ENCODE data around the gene PYGM. TPM values are rescaled to one million over a fixed set of nuclear protein-coding genes. Genes with fewer than 3 reads are reported as not detected.
"Not testable (repeated sequence)": the region's sequence is repeated elsewhere in the genome, so short reads cannot be mapped to it uniquely, and the experiment has no call there.

The PYGM gene
- total and polyA plus RNA-seq, 10 donors = 1.7 to 7.2 (median 4.2) TPM

DNA sequence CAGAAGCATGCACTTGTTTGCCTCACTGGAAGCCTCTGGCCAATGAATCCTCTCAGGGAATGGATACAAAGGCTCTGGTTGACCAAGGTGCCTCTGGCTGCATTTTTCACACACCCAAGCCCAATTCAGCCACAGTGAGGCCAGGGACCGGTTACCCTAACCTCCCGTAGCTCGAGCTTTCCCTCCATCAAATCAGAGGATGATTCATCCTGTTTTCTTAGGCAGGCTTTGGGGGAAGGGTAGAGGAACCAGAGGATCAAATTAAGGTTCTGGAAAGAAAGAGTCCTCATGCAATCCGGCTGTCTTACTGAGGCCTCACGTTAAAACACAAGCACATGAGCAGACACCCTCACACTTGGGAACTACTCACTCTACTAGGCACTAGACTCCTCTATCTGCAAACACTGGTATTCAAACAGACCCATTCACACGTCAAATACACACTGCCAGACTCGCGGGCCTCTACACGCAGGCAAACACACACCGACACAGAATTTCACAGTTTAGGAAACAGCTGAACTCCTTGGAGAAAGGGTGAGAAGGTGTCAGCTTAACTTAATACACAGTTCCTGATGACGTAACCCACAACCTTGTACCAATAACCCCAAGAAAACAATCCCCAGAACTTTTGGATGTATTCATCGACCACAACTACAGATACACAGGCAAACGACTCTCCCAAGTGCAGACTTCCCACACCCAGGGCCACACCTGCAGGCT, 49.2 kb downstream of the PYGM start:
- TF ChIP-seq, protein P1, sequence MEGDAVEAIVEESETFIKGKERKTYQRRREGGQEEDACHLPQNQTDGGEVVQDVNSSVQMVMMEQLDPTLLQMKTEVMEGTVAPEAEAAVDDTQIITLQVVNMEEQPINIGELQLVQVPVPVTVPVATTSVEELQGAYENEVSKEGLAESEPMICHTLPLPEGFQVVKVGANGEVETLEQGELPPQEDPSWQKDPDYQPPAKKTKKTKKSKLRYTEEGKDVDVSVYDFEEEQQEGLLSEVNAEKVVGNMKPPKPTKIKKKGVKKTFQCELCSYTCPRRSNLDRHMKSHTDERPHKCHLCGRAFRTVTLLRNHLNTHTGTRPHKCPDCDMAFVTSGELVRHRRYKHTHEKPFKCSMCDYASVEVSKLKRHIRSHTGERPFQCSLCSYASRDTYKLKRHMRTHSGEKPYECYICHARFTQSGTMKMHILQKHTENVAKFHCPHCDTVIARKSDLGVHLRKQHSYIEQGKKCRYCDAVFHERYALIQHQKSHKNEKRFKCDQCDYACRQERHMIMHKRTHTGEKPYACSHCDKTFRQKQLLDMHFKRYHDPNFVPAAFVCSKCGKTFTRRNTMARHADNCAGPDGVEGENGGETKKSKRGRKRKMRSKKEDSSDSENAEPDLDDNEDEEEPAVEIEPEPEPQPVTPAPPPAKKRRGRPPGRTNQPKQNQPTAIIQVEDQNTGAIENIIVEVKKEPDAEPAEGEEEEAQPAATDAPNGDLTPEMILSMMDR (IDR thresholded peaks at IDR 0.05 in 8 of 11, conservative IDR thresholded peaks at IDR 0.05 in 3 of 11) = no peak
- TF ChIP-seq POLR2A (IDR thresholded peaks at IDR 0.05) (no peak), POLR2AphosphoS5 (IDR thresholded peaks at IDR 0.05) (no peak)
- intact Hi-C loops (cut with DNase I; ENCODE audit: low total_unique reads) = no loop called here
- H3K27ac ChIP-seq = no peak overlapping the region
- DNase-seq = no peak
- peaks cover 3 to 37% (median 22%) of the 10 kb centered on the region in 6 donors for H3K4me1 ChIP-seq
- no peaks in the 10 kb centered on the region for H3K9me3 ChIP-seq
- H3K36me3 ChIP-seq = no peaks in the 10 kb centered on the region
- peaks cover 4 to 91% (median 66%) of the 10 kb centered on the region in 7 donors for H3K27me3 ChIP-seq (replicated peaks in 1 of 7)
- 50 to 63% (median 52%) methylated on average over 12 to 13 of the region's 13 CpGs for WGBS, 5 donors
- no peak overlapping the region for H3K4me3 ChIP-seq

DNA sequence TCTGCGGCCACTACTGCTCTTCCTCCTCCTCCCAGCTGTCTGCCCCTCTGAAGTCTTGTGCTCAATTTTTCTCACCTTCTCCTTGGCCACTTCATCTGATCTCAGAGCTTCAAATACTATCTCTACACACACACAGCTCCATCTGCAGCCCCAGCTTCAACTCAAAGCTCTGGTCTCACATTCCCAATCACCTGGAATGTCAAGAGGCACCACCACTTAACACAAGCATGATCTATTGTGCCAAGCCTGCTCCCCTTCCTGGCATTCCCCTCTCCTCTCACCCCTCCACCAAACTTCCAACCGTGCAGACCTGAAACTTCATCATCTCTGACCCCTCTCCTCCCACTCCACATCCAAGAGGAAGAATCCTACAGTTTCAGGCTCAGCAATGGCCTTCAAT, 54.3 kb downstream of the PYGM start:
- TF ChIP-seq, protein P1 (IDR thresholded peaks at IDR 0.05 in 8 of 11, conservative IDR thresholded peaks at IDR 0.05 in 3 of 11) = no peak
- TF ChIP-seq POLR2A (IDR thresholded peaks at IDR 0.05) (no peak), POLR2AphosphoS5 (IDR thresholded peaks at IDR 0.05) (no peak)
- Histone ChIP-seq H3K27me3 (replicated peaks in 1 of 7) (peaks cover 0 to 69% (median 17%) of the 10 kb centered on the region in 7 donors), H3K27ac (no peak overlapping the region), H3K9me3 (no peaks in the 10 kb centered on the region), H3K36me3 (no peaks in the 10 kb centered on the region), H3K4me3 (no peak overlapping the region), H3K4me1 (no peaks in the 10 kb centered on the region)
- 34 to 78% (median 68%) methylated on average over 2 of the region's 2 CpGs for WGBS, 5 donors
- intact Hi-C loops (cut with DNase I; ENCODE audit: low total_unique reads) = no loop called here
- DNase-seq = no peak

DNA sequence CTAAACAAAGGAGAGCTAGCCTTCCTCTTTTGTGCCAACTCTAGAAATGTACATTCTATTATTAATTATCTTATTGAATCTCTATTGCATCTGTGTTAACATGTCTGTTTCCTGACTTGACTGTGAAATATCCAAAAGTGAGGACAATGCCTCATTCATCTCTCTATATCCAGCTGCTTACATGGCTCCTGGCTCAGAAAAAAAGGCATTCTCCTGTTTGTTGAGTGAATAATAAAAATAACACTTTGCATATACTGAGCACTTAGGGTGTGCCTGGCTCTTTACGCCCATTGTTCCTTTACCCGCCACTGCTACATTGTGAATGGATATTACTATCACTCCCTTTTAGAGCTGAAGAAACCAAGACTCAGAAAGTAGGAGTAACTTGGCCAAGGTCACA, 56.7 kb downstream of the PYGM start:
- DNase-seq = no peak
- Histone ChIP-seq H3K36me3 (no peaks in the 10 kb centered on the region), H3K4me1 (no peaks in the 10 kb centered on the region), H3K9me3 (no peaks in the 10 kb centered on the region), H3K27ac (no peak overlapping the region), H3K27me3 (replicated peaks in 1 of 7) (peaks cover 0 to 44% (median 2%) of the 10 kb centered on the region in 7 donors), H3K4me3 (no peak overlapping the region)
- TF ChIP-seq POLR2AphosphoS5 (IDR thresholded peaks at IDR 0.05) (no peak), POLR2A (IDR thresholded peaks at IDR 0.05) (no peak)
- TF ChIP-seq, protein P1 (IDR thresholded peaks at IDR 0.05 in 8 of 11, conservative IDR thresholded peaks at IDR 0.05 in 3 of 11) = no peak
- intact Hi-C loops (cut with DNase I; ENCODE audit: low total_unique reads) = no loop called here
- 88 to 95% (median 92%) methylated on average over 2 of the region's 2 CpGs for WGBS, 5 donors

DNA sequence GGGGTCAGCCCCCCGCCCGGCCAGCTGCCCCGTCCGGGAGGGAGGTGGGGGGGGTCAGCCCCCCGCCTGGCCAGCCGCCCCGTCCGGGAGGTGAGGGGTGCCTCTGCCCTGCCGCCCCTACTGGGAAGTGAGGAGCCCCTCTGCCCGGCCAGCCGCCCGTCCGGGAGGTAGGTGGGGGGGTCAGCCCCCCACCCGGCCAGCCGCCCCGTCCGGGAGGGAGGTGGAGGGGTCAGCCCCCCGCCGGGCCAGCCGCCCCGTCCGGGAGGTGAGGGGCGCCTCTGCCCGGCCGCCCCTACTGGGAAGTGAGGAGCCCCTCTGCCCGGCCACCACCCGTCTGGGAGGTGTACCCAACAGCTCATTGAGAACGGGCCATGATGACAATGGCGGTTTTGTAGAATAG, 57.8 kb downstream of the PYGM start:
- 87 to 96% (median 90%) methylated on average over 8 to 26 of the region's 29 CpGs for WGBS, 5 donors
- H3K27me3 ChIP-seq (replicated peaks in 1 of 7) = peaks cover 0 to 35% (median 0%) of the 10 kb centered on the region in 7 donors

More for the DNA sequence above, 57.8 kb downstream of the PYGM start:
- intact Hi-C loops (cut with DNase I; ENCODE audit: low total_unique reads); H3K9me3 ChIP-seq; H3K36me3 ChIP-seq; H3K27ac ChIP-seq; DNase-seq; H3K4me3 ChIP-seq; H3K4me1 ChIP-seq: not testable (repeated sequence)
